ENCODE measurements around the gene FBXW7.

GRCh38 chr4:152510349-152511147 lies 25.3 kb downstream of the FBXW7 start:
- no peak for TF ChIP-seq EP300 (IDR thresholded peaks at IDR 0.05; ENCODE audit: borderline replicate concordance)
- TF ChIP-seq TAF1 (IDR thresholded peaks at IDR 0.05; ENCODE audit: low read depth) = no peak
- no peak for TF ChIP-seq TEAD4 (IDR thresholded peaks at IDR 0.05)
